Cardiac fibroblast (primary cell): Measurements from ENCODE around the gene SLC25A13.

Source experiments
- DNase-seq, 2 donors: peaks; one replicate each; pipeline versions ENCODE4 v3.0.0 to v3.0.0-alpha.2; 2010; ENCODE audit warnings: low read depth in 2 of 2
- H3K4me3 ChIP-seq, 2 donors: replicated peaks in 1 of 2; 1 replicate in 1 of 2; 2 replicates in 1 of 2; pipeline ENCODE4 v1.5.1; 2011; ENCODE audit warnings: low read depth in 2 of 2, low read length in 2 of 2, mild to moderate bottlenecking in 2 of 2, moderate library complexity in 1 of 2
- CTCF ChIP-seq: IDR thresholded peaks from one replicate; pipeline ENCODE4 v1.5.1; 2011; ENCODE audit warnings: low read depth, mild to moderate bottlenecking, low read length, inconsistent platforms

Gene SLC25A13

GRCh38 chr7:96269246-96269994, 52.5 kb downstream of the SLC25A13 start:
- no peak for TF ChIP-seq CTCF
- no peak overlapping the region for H3K4me3 ChIP-seq
- DNase-seq = no peak

GRCh38 chr7:96266580-96266979, 55.3 kb downstream of the SLC25A13 start:
- no peak for TF ChIP-seq CTCF
- DNase-seq = no peak
- no peak overlapping the region for H3K4me3 ChIP-seq

GRCh38 chr7:96266015-96266414, 55.9 kb downstream of the SLC25A13 start:
- TF ChIP-seq CTCF = no peak
- DNase-seq = no peak
- no peak overlapping the region for H3K4me3 ChIP-seq

- DNase-seq = no peak
- no peak overlapping the region for H3K4me3 ChIP-seq
- no peak for TF ChIP-seq CTCF
Measured at GRCh38 chr7:96253964-96254363, 67.9 kb downstream of the SLC25A13 start.

GRCh38 chr7:96253441-96253840, 68.5 kb downstream of the SLC25A13 start:
- no peak for DNase-seq
- no peak overlapping the region for H3K4me3 ChIP-seq
- TF ChIP-seq CTCF = no peak

- no peak for DNase-seq
- no peak overlapping the region for H3K4me3 ChIP-seq
- TF ChIP-seq CTCF = no peak
Measured at GRCh38 chr7:96250776-96251361, 71.0 kb downstream of the SLC25A13 start.

- H3K4me3 ChIP-seq = no peak overlapping the region
- TF ChIP-seq CTCF = no peak
- DNase-seq = no peak
Measured at GRCh38 chr7:96248405-96248804, 73.5 kb downstream of the SLC25A13 start.
